Lower leg skin (tissue), 4 donors: Measurements from ENCODE around the gene TMCC1. TPM values are rescaled to one million over a fixed set of nuclear protein-coding genes. Genes with fewer than 3 reads are reported as not detected.

Experiments used
- DNase-seq, 2 donors: peaks; one replicate each; pipeline ENCODE4 v3.0.0-alpha.2; 2019; ENCODE audit warnings: low spot score in 2 of 2
- H3K4me3 ChIP-seq: fragments of 200-600 bp; sonication (generic); 2 replicates; pipeline ENCODE4 v1.5.1; 2017; ENCODE audit warnings: mild to moderate bottlenecking, low read depth; ENCODE audit not compliant: poor library complexity, severe bottlenecking
- POLR2A ChIP-seq, 2 donors: fragments of 450-650 bp; IDR thresholded peaks; one replicate each; pipeline ENCODE4 v1.6.1; 2016 to 2017; ENCODE audit warnings: antibody characterized with exemption in 2 of 2, mild to moderate bottlenecking in 1 of 2, moderate library complexity in 1 of 2
- WGBS, 2 donors: methylation state at CpG; one replicate each; pipeline ENCODE4 v1.1.5; 2018; 5-methylcytosine and 5-hydroxymethylcytosine counted together
- intact Hi-C: fragments of 100-400 bp; cut with DNase I; formaldehyde crosslinking; loops from one replicate; pipeline ENCODE4 v1.15.0; 2023; ENCODE audit warnings: low total_unique reads
- total RNA-seq, 4 donors: library from RNA; depleted of rRNA; stranded (reverse); fragments of >200 nt; gene quantifications; one replicate each; pipeline ENCODE4 v1.1.0, GENCODE V29; 2016
- TF ChIP-seq, protein P1 (sequence below), 3 donors: fragments of 450-650 bp; IDR thresholded peaks; one replicate each; pipeline ENCODE4 v1.5.1; 2016; ENCODE audit warnings: antibody characterized with exemption in 3 of 3, mild to moderate bottlenecking in 3 of 3, moderate library complexity in 2 of 3

The TMCC1 gene
- total RNA-seq, 4 donors from 2014 or later, result 15.1 to 28.6 (median 18.8) TPM

- intact Hi-C loops, result no loop called here
- WGBS, 2 donors, result 0 to 1% methylated on average over 1 to 79 of the region's 98 CpGs
- TF ChIP-seq, protein P1, sequence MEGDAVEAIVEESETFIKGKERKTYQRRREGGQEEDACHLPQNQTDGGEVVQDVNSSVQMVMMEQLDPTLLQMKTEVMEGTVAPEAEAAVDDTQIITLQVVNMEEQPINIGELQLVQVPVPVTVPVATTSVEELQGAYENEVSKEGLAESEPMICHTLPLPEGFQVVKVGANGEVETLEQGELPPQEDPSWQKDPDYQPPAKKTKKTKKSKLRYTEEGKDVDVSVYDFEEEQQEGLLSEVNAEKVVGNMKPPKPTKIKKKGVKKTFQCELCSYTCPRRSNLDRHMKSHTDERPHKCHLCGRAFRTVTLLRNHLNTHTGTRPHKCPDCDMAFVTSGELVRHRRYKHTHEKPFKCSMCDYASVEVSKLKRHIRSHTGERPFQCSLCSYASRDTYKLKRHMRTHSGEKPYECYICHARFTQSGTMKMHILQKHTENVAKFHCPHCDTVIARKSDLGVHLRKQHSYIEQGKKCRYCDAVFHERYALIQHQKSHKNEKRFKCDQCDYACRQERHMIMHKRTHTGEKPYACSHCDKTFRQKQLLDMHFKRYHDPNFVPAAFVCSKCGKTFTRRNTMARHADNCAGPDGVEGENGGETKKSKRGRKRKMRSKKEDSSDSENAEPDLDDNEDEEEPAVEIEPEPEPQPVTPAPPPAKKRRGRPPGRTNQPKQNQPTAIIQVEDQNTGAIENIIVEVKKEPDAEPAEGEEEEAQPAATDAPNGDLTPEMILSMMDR (IDR thresholded peaks at IDR 0.05), result no peak
- no peak for DNase-seq
- peak overlapping the region; percentile 43 for H3K4me3 ChIP-seq
Observed at GRCh38 chr3:129605922-129606635, 287.4 kb downstream of the TMCC1 start.

DNA sequence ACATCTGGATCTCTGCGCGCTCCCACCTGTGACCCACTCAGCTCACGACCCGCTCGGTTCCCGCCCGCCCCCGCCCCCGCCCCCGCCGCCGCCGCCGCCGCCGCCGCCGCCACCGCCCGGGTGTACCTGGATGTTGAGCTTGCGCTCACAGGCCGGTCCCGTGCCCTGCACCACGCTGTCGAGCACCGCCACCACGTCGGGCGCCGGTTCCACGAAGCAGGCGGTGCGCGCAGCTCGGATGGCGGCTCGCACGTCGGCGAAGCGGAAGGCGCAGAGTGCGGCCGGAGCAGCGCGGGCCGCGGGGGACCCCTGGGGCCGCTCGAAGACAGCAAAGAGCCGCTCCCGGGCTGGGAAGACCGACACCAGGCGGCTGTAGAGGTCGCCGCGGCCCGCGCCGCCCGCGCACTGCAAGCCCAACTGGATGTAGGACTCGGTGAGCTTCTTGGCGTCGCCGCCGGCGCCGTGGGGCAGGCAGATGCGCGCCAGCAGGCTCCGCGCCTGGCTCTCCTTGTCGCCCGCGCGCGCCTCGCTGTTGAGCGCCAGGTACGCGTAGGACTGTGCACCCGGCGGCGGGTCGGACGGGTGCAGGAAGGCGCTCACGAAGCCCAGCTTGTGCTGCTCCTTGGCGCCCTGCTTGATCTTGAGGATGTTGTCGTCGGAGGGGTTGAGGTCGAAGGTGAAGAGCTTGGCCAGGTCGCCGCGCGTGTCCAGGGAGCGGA is 288.1 kb downstream of the TMCC1 start:
- intact Hi-C loops, result no loop called here
- whole genome bisulfite sequencing, 2 donors, result 0 to 1% methylated on average over 37 to 45 of the region's 98 CpGs
- TF ChIP-seq, protein P1 (IDR thresholded peaks at IDR 0.05), result no peak
- no peak for TF ChIP-seq POLR2A (IDR thresholded peaks at IDR 0.05)
- DNase-seq, result no peak
- H3K4me3 ChIP-seq, result peak overlapping the region; percentile 43

DNA sequence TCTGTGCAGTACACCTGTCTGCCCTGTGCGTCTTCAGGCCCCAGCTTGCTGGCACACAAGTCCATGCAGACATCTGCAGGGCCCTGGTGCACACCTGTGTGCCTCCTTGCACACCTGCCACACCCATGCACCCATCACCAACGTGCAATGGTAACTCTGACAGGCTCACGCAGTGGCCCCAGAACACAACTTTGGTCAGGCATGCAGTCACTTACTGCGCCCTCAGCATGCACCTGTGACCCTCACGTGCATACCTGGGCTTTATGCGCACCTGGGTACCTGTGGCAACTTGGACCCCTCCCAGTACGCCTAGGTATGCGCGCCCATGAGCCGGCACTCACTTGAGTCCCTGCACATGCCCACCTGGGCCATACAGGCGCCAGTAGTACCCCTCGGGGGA is 288.7 kb downstream of the TMCC1 start:
- no peak for DNase-seq
- 8% methylated on average over 9 to 12 of the region's 12 CpGs for WGBS, 2 donors
- intact Hi-C loops, result no loop called here
- TF ChIP-seq POLR2A (IDR thresholded peaks at IDR 0.05), result no peak
- TF ChIP-seq, protein P1 (IDR thresholded peaks at IDR 0.05), result no peak
- peak overlapping the region; percentile 33 for H3K4me3 ChIP-seq

DNA sequence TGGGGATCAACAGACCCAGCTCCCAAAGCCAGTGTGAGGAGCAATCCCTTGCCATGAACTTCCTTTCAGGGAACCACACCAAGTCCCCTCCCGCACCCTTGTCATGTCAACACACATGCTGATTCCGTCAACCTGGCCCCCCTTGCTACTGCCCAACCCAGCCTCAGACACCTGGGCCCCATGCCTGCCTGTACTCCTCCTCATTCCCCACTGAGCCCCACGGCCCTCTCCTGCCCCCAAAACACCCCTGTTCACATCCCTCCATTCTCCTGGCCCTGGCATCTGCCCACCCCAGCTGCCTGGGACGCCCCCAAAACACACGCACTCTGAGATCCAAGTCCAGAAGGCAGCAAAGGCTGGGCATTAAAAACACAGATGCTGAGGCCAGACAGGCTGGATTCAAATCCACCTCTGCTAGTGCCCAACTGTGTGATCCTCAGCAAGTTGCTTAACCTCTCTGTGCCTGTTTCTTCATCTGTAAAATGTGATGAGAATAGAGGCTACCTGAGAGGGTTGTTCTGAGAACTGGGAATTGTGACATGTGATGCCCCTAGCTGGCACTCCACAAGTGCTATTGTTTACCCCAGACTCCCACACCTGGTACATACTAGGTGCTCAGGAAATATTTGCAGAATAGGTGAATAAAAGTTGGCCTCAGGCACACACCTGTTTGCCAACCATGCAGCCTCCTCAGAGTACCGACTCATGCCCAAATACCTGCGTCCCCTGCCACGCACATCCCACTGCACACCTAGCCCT is 289.3 kb downstream of the TMCC1 start:
- intact Hi-C loops, result no loop called here
- TF ChIP-seq POLR2A (IDR thresholded peaks at IDR 0.05), result no peak
- TF ChIP-seq, protein P1 (IDR thresholded peaks at IDR 0.05), result no peak
- WGBS, 2 donors, result 35 to 41% methylated on average over 8 of the region's 8 CpGs
- DNase-seq, result no peak
- H3K4me3 ChIP-seq, result no peak overlapping the region

GRCh38 chr3:129603561-129603942 is 290.0 kb downstream of the TMCC1 start:
- 34 to 45% methylated on average over 7 of the region's 7 CpGs for WGBS, 2 donors
- DNase-seq, result no peak

More at GRCh38 chr3:129603561-129603942, 290.0 kb downstream of the TMCC1 start:
- TF ChIP-seq, protein P1 (IDR thresholded peaks at IDR 0.05), result no peak
- no peak for TF ChIP-seq POLR2A (IDR thresholded peaks at IDR 0.05)
- H3K4me3 ChIP-seq, result no peak overlapping the region
- intact Hi-C loops, result no loop called here
